Peyer's patch (tissue), 4 donors: Measurements from ENCODE around the gene SCN1A. TPM values are rescaled to one million over a fixed set of nuclear protein-coding genes. Genes with fewer than 3 reads are reported as not detected.
"Not testable (repeated sequence)": the region's sequence is repeated elsewhere in the genome, so short reads cannot be mapped to it uniquely, and the experiment has no call there.

ENCODE experiments used
- DNase-seq, 3 donors: peaks; one replicate each; pipeline ENCODE4 v3.0.0-alpha.2; 2017 to 2019
- H3K27ac ChIP-seq, 4 donors: fragments of 200-600 bp; sonication (generic); one replicate each; pipeline ENCODE4 v1.5.1; 2016 to 2019
- H3K27me3 ChIP-seq, 2 donors: fragments of 200-600 bp; sonication (generic); one replicate each; pipeline ENCODE4 v1.5.1; 2019
- H3K36me3 ChIP-seq, 3 donors: fragments of 200-600 bp; sonication (generic); one replicate each; pipeline ENCODE4 v1.5.1; 2016 to 2019
- H3K4me1 ChIP-seq, 4 donors: fragments of 200-600 bp; sonication (generic); one replicate each; pipeline ENCODE4 v1.5.1; 2016 to 2019
- H3K4me3 ChIP-seq, 4 donors: fragments of 200-600 bp; sonication (generic); 1 replicate in 3 of 4; 2 replicates in 1 of 4; pipeline ENCODE4 v1.5.1; 2016 to 2019; ENCODE audit warnings: mild to moderate bottlenecking in 1 of 4
- H3K9me3 ChIP-seq, 4 donors: fragments of 200-600 bp; sonication (generic); one replicate each; pipeline ENCODE4 v1.5.1; 2016 to 2019; ENCODE audit warnings: mild to moderate bottlenecking in 1 of 4
- CTCF ChIP-seq, 6 experiments: fragments of 450-650 bp in 4 of 6; fragments of 200-600 bp in 2 of 6; sonication (generic) in 1 of 6; IDR thresholded peaks; one replicate each; pipeline ENCODE4 v1.5.1; 2017 to 2019; ENCODE audit warnings: antibody characterized with exemption in 6 of 6, mild to moderate bottlenecking in 3 of 6, moderate library complexity in 1 of 6
- POLR2A ChIP-seq, 2 donors: fragments of 450-650 bp; IDR thresholded peaks; one replicate each; pipeline ENCODE4 v1.5.1; 2017; ENCODE audit warnings: antibody characterized with exemption in 2 of 2, mild to moderate bottlenecking in 2 of 2, moderate library complexity in 2 of 2
- total RNA-seq, 4 donors: library from RNA; depleted of rRNA; stranded (reverse); fragments of >200 nt; gene quantifications; one replicate each; pipeline ENCODE4 v1.1.0, GENCODE V29; 2016

The SCN1A gene
- total RNA-seq, 4 donors from 2014 or later: not detected

- Histone ChIP-seq H3K9me3 (no peaks in the 10 kb centered on the region), H3K4me3 (no peak overlapping the region), H3K36me3 (no peaks in the 10 kb centered on the region), H3K27ac (no peak overlapping the region), H3K27me3 (no peaks in the 10 kb centered on the region), H3K4me1 (no peaks in the 10 kb centered on the region)
- TF ChIP-seq POLR2A (IDR thresholded peaks at IDR 0.05): no peak
- TF ChIP-seq CTCF (IDR thresholded peaks at IDR 0.05): no peak
- no peak for DNase-seq
These were observed 23.7 kb downstream of the SCN1A start for GRCh38 chr2:166104084-166104483.

GRCh38 chr2:166103277-166103676 is 24.5 kb downstream of the SCN1A start:
- not testable (repeated sequence) for DNase-seq, H3K4me1 ChIP-seq, H3K9me3 ChIP-seq, H3K27me3 ChIP-seq, H3K36me3 ChIP-seq, H3K4me3 ChIP-seq, H3K27ac ChIP-seq

- no peaks in the 10 kb centered on the region for H3K36me3 ChIP-seq
- no peaks in the 10 kb centered on the region for H3K27me3 ChIP-seq
These were observed 33.5 kb downstream of the SCN1A start for GRCh38 chr2:166094325-166094724.

GRCh38 chr2:166092889-166093288 is 34.9 kb downstream of the SCN1A start:
- Histone ChIP-seq H3K27ac (no peak overlapping the region), H3K27me3 (no peaks in the 10 kb centered on the region), H3K4me1 (no peaks in the 10 kb centered on the region), H3K36me3 (no peaks in the 10 kb centered on the region), H3K9me3 (no peaks in the 10 kb centered on the region), H3K4me3 (no peak overlapping the region)
- DNase-seq: no peak
- no peak for TF ChIP-seq POLR2A (IDR thresholded peaks at IDR 0.05)
- TF ChIP-seq CTCF (IDR thresholded peaks at IDR 0.05): no peak

More at GRCh38 chr2:166094325-166094724, 33.5 kb downstream of the SCN1A start:
- no peak for DNase-seq
- no peaks in the 10 kb centered on the region for H3K9me3 ChIP-seq
- no peaks in the 10 kb centered on the region for H3K4me1 ChIP-seq
- no peak for TF ChIP-seq CTCF (IDR thresholded peaks at IDR 0.05)
- TF ChIP-seq POLR2A (IDR thresholded peaks at IDR 0.05): no peak
- H3K27ac ChIP-seq: no peak overlapping the region
- H3K4me3 ChIP-seq: no peak overlapping the region

- Histone ChIP-seq H3K27ac (no peak overlapping the region), H3K27me3 (no peaks in the 10 kb centered on the region), H3K36me3 (no peaks in the 10 kb centered on the region), H3K4me3 (no peak overlapping the region), H3K4me1 (no peaks in the 10 kb centered on the region), H3K9me3 (no peaks in the 10 kb centered on the region)
- DNase-seq: no peak
- no peak for TF ChIP-seq CTCF (IDR thresholded peaks at IDR 0.05)
These were observed 36.4 kb downstream of the SCN1A start for GRCh38 chr2:166091439-166091838.

- Histone ChIP-seq H3K36me3 (no peaks in the 10 kb centered on the region), H3K27ac (no peak overlapping the region), H3K9me3 (no peaks in the 10 kb centered on the region), H3K4me3 (no peak overlapping the region), H3K4me1 (no peaks in the 10 kb centered on the region), H3K27me3 (no peaks in the 10 kb centered on the region)
- TF ChIP-seq CTCF (IDR thresholded peaks at IDR 0.05): no peak
- no peak for TF ChIP-seq POLR2A (IDR thresholded peaks at IDR 0.05)
- no peak for DNase-seq
These were observed 36.9 kb downstream of the SCN1A start for GRCh38 chr2:166090908-166091307.
